GM18519 (cell line): ENCODE measurements around the gene MAN2A2.

Experiments
- ATAC-seq: cut with Tn5 transposase; IDR thresholded peaks from one replicate; pipeline ENCODE4 v1.9.1; 2021; ENCODE audit warnings: mild to moderate bottlenecking, moderate library complexity; ENCODE audit not compliant: unreplicated experiment, low FRiP score

Gene MAN2A2

GRCh38 chr15:90956274-90957030, 53.4 kb downstream of the MAN2A2 start:
- ATAC-seq = no peak

GRCh38 chr15:90957031-90957790, 54.1 kb downstream of the MAN2A2 start:
- no peak for ATAC-seq

GRCh38 chr15:90957791-90958190, 54.7 kb downstream of the MAN2A2 start:
- ATAC-seq = no peak

DNA sequence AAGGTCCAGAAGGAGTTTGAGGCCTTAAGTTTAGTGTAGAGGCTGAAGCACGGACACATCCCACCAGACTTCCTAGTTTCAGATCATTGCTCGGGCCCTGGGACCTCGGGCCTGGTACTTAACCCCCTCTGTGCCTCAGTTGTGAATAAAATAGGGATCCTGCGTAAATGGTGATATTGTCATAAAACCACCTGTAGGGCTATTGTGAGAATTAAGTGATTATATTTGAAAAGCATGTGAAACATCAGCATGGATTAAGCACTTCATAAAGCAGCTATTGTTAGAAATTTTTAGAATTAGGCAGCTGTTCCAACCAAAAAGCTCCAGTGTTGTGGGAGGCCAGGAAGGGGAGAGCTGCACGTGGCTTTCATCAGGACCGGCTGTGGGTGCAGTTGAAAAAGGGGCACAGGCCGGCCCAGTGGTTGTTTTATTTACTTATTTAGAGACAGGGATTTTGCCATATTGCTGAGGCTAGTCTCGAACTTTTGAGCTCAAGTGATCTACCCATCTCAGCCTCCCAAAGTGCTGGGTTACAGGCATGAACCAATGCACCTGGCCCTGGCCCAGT, 56.0 kb downstream of the MAN2A2 start:
- no peak for ATAC-seq

- ATAC-seq = no peak
Measured at GRCh38 chr15:90959894-90960293, 56.8 kb downstream of the MAN2A2 start.

DNA sequence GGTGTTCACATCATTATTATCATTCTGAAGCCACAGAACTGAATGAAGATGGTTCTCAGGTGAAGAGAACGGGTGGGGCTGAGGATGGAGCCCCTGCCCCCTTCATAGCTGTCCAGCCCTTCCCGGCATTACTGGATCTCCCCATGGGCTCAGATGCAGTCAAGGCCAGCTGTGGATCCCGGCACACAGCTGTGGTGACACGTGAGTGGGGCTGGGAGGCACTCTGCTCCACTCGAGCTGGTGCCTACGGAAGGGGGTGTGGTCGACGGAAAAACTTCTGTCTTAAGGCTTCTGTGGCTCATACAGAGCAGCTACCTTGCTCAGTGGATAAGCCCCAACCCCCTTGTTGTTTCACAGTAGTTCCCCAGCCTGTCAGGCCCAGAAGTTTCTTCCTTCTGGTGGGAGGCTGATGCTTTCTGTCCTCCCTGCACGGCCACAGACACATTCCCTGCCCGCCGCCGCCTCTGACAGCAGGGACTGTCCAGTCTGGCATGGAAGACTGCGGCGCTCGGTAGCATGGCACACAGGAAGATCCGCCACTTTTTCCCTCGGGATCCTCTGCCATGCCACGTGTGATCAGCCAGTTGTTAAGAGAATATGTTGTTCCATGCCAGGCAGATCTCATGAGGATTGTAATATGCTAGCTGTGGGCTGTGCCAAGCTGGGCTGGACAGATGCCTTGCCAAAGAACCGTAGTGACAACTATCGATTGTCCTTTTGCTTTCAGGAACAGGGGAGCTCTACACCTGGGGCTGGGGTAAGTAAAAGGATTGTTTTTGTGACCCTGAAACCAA, 57.4 kb downstream of the MAN2A2 start:
- no peak for ATAC-seq

DNA sequence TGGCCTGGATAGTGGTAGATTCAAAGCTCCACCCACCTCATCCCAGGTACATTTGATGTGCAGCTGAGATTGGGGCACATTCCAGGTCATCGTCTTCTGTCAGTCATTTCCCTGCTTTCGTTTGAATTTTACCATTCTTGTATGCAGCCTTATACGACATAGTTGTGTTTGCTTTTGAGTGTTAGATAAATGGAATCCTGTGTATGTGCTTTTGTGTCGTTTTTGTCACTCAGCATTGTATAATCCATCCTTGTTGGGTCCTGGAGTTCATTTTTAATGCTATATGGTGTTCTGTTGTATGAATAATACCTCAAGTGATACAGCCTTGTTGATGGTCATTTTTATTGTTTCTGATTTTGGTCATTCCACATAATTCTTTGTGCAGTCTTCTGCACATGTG, 58.9 kb downstream of the MAN2A2 start:
- no peak for ATAC-seq

DNA sequence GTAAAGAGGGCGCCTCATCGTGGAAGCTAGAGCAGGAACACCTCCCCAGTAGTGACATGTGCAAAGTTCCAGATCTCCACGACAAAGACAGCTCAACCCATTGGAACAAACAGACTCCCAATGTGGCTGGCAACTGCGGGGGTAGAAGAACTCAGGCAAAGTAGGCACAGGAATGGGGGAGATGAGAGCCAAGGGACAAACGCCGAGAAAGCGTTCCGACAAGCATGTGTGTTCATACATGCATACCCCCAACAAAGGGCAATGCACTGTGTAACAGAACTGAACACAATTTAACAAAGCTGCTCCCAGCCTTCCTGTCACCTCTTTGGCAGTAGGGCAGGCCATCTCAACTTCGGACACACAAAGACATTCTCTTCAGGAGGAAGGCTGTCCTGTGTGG, 63.2 kb downstream of the MAN2A2 start:
- no peak for ATAC-seq

DNA sequence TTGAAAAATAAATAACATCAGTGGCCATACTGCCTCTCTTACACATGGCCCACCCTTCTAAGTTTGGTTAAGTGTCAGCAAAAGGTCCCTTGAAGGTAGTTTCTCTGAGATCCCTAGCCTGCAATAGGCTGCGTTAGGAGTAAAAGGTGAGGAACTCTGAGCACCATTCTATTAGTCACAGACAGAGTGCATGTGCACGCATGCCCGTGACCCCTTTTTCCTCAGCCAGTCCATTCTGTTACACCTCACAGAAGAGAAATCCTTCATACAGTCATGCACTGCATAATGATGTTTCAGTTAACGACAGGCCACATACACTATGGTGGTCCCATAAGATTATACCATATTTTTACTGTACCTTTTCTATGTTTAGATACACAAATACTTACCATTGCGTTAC, 64.1 kb downstream of the MAN2A2 start:
- no peak for ATAC-seq

GRCh38 chr15:90968434-90968833, 65.3 kb downstream of the MAN2A2 start:
- no peak for ATAC-seq

DNA sequence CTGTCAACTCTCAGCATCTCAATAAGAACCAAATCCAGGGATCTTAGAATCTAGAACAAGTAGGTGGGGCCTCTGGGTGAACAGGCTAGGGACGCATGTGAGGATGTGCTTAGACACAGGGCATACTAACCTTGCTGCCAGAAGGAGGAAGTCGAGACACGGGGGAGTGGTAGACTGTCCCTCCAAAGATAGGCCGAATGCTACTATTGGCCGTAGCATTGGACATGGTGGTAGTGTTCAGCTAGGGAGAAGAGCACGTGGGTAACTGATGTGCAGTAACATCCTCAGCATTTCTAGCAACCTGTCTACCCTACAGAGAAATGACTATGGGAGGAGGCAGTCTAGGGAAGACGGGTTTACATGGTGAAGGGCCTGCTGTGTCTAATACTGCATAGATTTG, 67.2 kb downstream of the MAN2A2 start:
- ATAC-seq = no peak

DNA sequence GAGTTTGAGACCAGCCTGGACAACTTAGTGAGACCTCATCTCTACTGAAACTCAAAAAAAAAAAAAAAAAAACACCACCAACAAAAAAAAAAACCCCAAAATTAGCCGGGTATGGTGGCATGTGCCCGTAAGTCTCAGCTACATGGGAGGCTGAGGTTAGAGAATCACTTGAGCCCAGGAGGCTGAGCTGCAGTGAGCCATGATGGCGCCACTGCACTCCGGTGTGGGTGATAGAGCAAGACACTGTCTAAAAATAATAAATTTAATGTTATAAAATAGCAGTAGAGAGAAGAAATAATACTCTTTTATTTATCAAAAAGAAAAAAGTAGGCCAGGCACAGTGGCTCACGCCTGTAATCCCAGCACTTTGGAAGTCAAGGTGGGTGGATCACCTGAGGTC, 69.0 kb downstream of the MAN2A2 start:
- ATAC-seq = no peak
